Endodermal cell (in vitro differentiated cells): ENCODE results near the gene GON7. TPM values are rescaled to one million over a fixed set of nuclear protein-coding genes. Genes with fewer than 3 reads are reported as not detected.

Experiments used
- DNase-seq: peaks from one replicate; pipeline ENCODE4 v3.0.0-alpha.2; 2017
- H3K27ac ChIP-seq: 2 replicates; pipeline ENCODE4 v1.5.1; 2013; ENCODE audit warnings: mild to moderate bottlenecking, low read depth, low read length, moderate library complexity
- H3K27me3 ChIP-seq: 2 replicates; pipeline ENCODE4 v1.6.1; 2013; ENCODE audit warnings: mild to moderate bottlenecking, low read length, moderate library complexity; ENCODE audit not compliant: insufficient read depth, control insufficient read depth, poor library complexity, severe bottlenecking
- H3K36me3 ChIP-seq: 2 replicates; pipeline ENCODE4 v1.7.0; 2013; ENCODE audit warnings: mild to moderate bottlenecking, low read length, moderate library complexity; ENCODE audit not compliant: control insufficient read depth, insufficient read depth
- H3K4me1 ChIP-seq: one replicate; pipeline ENCODE4 v1.7.0; 2013; ENCODE audit warnings: low read length; ENCODE audit not compliant: control insufficient read depth, insufficient read depth
- H3K4me3 ChIP-seq: 2 replicates; pipeline ENCODE4 v1.5.1; 2013; ENCODE audit warnings: mild to moderate bottlenecking, low read length, moderate library complexity
- H3K9ac ChIP-seq: 2 replicates; pipeline ENCODE4 v1.6.1; 2013; ENCODE audit warnings: mild to moderate bottlenecking, low read length, moderate library complexity; ENCODE audit not compliant: poor library complexity, severe bottlenecking; ENCODE audit errors: extremely low read depth
- H3K9me3 ChIP-seq: 2 replicates; pipeline ENCODE4 v1.6.1; 2013; ENCODE audit warnings: mild to moderate bottlenecking, low read length, moderate library complexity; ENCODE audit not compliant: control insufficient read depth
- H3K27ac Mint-ChIP-seq: 2 replicates; pipeline ENCODE4 v1.8.0; 2020; ENCODE audit warnings: mixed read lengths
- H3K27me3 Mint-ChIP-seq: 2 replicates; pipeline ENCODE4 v1.8.0; 2021; ENCODE audit warnings: mild to moderate bottlenecking, mixed read lengths; ENCODE audit not compliant: insufficient read depth
- H3K36me3 Mint-ChIP-seq: 2 replicates; pipeline ENCODE4 v1.8.0; 2020; ENCODE audit warnings: low read depth, mixed read lengths
- H3K4me1 Mint-ChIP-seq: 2 replicates; pipeline ENCODE4 v1.8.0; 2020; ENCODE audit warnings: mixed read lengths
- H3K4me3 Mint-ChIP-seq: 2 replicates; pipeline ENCODE4 v1.8.0; 2020; ENCODE audit warnings: mild to moderate bottlenecking, moderate library complexity, mixed read lengths
- H3K9me3 Mint-ChIP-seq: 2 replicates; pipeline ENCODE4 v1.8.0; 2020; ENCODE audit warnings: mild to moderate bottlenecking, mixed read lengths
- CTCF ChIP-seq: fragments of 200-600 bp; sonication (generic); conservative IDR thresholded peaks from 2 replicates; pipeline ENCODE4 v1.5.0; 2021; ENCODE audit warnings: antibody characterized with exemption, mild to moderate bottlenecking
- WGBS, 2 experiments: methylation state at CpG; one replicate each; pipeline versions ENCODE4 v1.1.5 to v1.1.7; 2013; ENCODE audit warnings: missing lambda C conversion rate in 2 of 2, mixed read lengths in 1 of 2; ENCODE audit not compliant: insufficient coverage in 1 of 2, insufficient read length in 1 of 2; 5-methylcytosine and 5-hydroxymethylcytosine counted together
- total RNA-seq, 2 donors: library from RNA; stranded (reverse); fragmentation: NEBNext Ultra II Directional in 1 of 2; extraction: Animal tissue kit (Norgen Biotek cat#: 25700) in 1 of 2; gene quantifications; 2 replicates in 1 of 2; 3 replicates in 1 of 2; pipeline ENCODE4 v1.2.1, GENCODE V29; 2021

The GON7 gene
- total RNA-seq, 2 donors from 2014 or later = 6.5 to 7.2 TPM

- H3K27me3 Mint-ChIP-seq = no peaks in the 10 kb centered on the region
- no peak overlapping the region for H3K27ac Mint-ChIP-seq
- DNase-seq = no peak
- no peaks in the 10 kb centered on the region for H3K4me1 ChIP-seq
- H3K9me3 Mint-ChIP-seq = no peaks in the 10 kb centered on the region
- no peak overlapping the region for H3K27ac ChIP-seq
- peaks cover 23% of the 10 kb centered on the region for H3K36me3 ChIP-seq
- H3K36me3 Mint-ChIP-seq = peaks cover 25% of the 10 kb centered on the region
- H3K9me3 ChIP-seq = no peaks in the 10 kb centered on the region
- TF ChIP-seq CTCF = no peak
- H3K4me1 Mint-ChIP-seq = no peaks in the 10 kb centered on the region
- H3K27me3 ChIP-seq = no peaks in the 10 kb centered on the region
- no peak overlapping the region for H3K9ac ChIP-seq
- 90 to 93% methylated on average over 26 to 39 of the region's 39 CpGs for WGBS, 2 experiments
- no peak overlapping the region for H3K4me3 ChIP-seq
- no peak overlapping the region for H3K4me3 Mint-ChIP-seq
Observed at GRCh38 chr14:93231129-93231979, 24.5 kb upstream of the GON7 start.

GRCh38 chr14:93230539-93230938, 23.7 kb upstream of the GON7 start:
- H3K36me3 Mint-ChIP-seq = peaks cover 33% of the 10 kb centered on the region
- no peak overlapping the region for H3K9ac ChIP-seq
- H3K4me3 ChIP-seq = no peak overlapping the region
- H3K9me3 Mint-ChIP-seq = no peaks in the 10 kb centered on the region
- peaks cover 25% of the 10 kb centered on the region for H3K36me3 ChIP-seq
- H3K9me3 ChIP-seq = no peaks in the 10 kb centered on the region
- H3K27ac Mint-ChIP-seq = no peak overlapping the region
- H3K27ac ChIP-seq = no peak overlapping the region
- no peaks in the 10 kb centered on the region for H3K4me1 Mint-ChIP-seq
- H3K27me3 ChIP-seq = no peaks in the 10 kb centered on the region
- TF ChIP-seq CTCF = no peak
- no peaks in the 10 kb centered on the region for H3K4me1 ChIP-seq
- DNase-seq = no peak
- no peak overlapping the region for H3K4me3 Mint-ChIP-seq
- 95 to 98% methylated on average over 5 to 16 of the region's 16 CpGs for WGBS, 2 experiments
- H3K27me3 Mint-ChIP-seq = no peaks in the 10 kb centered on the region

GRCh38 chr14:93228550-93228949, 21.7 kb upstream of the GON7 start:
- H3K36me3 ChIP-seq = peaks cover 37% of the 10 kb centered on the region
- Mint-ChIP-seq H3K27me3 (no peaks in the 10 kb centered on the region), H3K36me3 (peaks cover 45% of the 10 kb centered on the region), H3K9me3 (no peaks in the 10 kb centered on the region), H3K27ac (no peak overlapping the region), H3K4me3 (no peak overlapping the region), H3K4me1 (no peaks in the 10 kb centered on the region)
- H3K4me3 ChIP-seq = no peak overlapping the region
- H3K4me1 ChIP-seq = no peaks in the 10 kb centered on the region
- DNase-seq = no peak
- H3K9me3 ChIP-seq = no peaks in the 10 kb centered on the region
- no peak for TF ChIP-seq CTCF
- H3K27me3 ChIP-seq = no peaks in the 10 kb centered on the region
- WGBS, 2 experiments = 95 to 100% methylated on average over 6 to 8 of the region's 8 CpGs
- no peak overlapping the region for H3K9ac ChIP-seq
- no peak overlapping the region for H3K27ac ChIP-seq
